Erythroblast (primary cell): ENCODE measurements around the gene PYGB.

ENCODE experiments used
- GATA1 ChIP-seq: IDR thresholded peaks from 2 replicates; pipeline ENCODE4 v1.6.1; 2011; ENCODE audit warnings: low read depth, mild to moderate bottlenecking, control low read depth, low read length, moderate library complexity
- POLR2A ChIP-seq: IDR thresholded peaks from 2 replicates; pipeline ENCODE4 v1.6.1; 2011; ENCODE audit warnings: mild to moderate bottlenecking, low read length

DNA sequence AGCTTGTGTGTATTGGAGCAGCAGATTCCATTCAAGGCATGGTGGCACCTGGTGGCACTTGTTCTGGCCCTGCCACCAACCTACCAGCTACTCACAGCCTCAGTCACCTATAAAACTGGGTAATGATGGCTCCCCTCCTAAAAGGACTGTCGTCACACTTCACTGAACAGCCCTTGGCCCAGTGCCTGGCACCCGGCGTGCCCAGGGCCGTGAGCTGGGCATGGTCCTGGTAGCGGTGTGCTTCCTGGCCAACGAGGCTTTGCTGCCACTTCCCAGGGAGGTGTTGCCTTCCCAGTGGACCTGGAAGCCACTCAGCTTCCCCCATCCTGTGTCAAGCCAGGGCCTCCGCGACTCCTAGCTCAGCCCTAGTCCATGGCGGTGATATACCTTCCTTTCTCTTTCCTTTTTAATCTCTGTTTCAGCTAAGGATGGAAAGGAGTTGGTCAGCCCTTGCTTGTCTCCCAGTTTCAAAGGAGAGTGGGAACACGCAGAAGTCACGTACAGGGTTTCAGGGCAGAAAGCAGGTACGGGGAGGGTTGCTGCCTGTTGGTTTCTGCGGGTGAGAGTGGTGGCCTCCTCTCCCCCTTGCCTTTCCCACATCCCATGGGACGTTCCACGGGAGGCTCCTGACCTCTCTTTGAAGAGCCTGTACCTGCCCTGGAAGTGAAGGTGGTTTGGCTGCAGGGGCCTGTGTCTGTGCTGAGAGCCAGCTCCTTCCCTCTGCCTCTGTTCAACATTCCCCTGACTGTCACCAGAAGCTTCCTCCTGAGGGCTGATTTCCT lies 26.9 kb upstream of the PYGB start:
- TF ChIP-seq POLR2A (no peak), GATA1 (no peak)
